SK-N-SH (cell line): ENCODE measurements around the gene HOXB9.

Experiments
- GATA2 ChIP-seq: sonication (generic); formaldehyde crosslinking; IDR thresholded peaks from 2 replicates; pipeline ENCODE4 v1.5.0; 2020; ENCODE audit warnings: mild to moderate bottlenecking, missing genetic modification reagents
- JUND ChIP-seq: IDR thresholded peaks from 2 replicates; pipeline ENCODE4 v1.4.0; 2012
- TAF1 ChIP-seq: IDR thresholded peaks from 2 replicates; pipeline ENCODE4 v1.6.1; 2012; ENCODE audit warnings: low read depth, mild to moderate bottlenecking, low read length, moderate library complexity, borderline replicate concordance
- TF ChIP-seq, protein P1 (sequence below): fragments of 200-600 bp; sonication (generic); IDR thresholded peaks from 2 replicates; pipeline ENCODE4 v1.6.1; 2017; ENCODE audit warnings: antibody characterized with exemption, mild to moderate bottlenecking, moderate library complexity
- TF ChIP-seq, protein P2 (sequence below): IDR thresholded peaks from 2 replicates; pipeline ENCODE4 v1.4.0; 2012; ENCODE audit warnings: low read depth, borderline replicate concordance

GRCh38 chr17:48604770-48605329 is 21.3 kb downstream of the HOXB9 start, which contains the start of gene HOXB6:
- TF ChIP-seq, protein P1, sequence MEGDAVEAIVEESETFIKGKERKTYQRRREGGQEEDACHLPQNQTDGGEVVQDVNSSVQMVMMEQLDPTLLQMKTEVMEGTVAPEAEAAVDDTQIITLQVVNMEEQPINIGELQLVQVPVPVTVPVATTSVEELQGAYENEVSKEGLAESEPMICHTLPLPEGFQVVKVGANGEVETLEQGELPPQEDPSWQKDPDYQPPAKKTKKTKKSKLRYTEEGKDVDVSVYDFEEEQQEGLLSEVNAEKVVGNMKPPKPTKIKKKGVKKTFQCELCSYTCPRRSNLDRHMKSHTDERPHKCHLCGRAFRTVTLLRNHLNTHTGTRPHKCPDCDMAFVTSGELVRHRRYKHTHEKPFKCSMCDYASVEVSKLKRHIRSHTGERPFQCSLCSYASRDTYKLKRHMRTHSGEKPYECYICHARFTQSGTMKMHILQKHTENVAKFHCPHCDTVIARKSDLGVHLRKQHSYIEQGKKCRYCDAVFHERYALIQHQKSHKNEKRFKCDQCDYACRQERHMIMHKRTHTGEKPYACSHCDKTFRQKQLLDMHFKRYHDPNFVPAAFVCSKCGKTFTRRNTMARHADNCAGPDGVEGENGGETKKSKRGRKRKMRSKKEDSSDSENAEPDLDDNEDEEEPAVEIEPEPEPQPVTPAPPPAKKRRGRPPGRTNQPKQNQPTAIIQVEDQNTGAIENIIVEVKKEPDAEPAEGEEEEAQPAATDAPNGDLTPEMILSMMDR, result no peak
- TF ChIP-seq JUND, result no peak
- TF ChIP-seq, protein P2, sequence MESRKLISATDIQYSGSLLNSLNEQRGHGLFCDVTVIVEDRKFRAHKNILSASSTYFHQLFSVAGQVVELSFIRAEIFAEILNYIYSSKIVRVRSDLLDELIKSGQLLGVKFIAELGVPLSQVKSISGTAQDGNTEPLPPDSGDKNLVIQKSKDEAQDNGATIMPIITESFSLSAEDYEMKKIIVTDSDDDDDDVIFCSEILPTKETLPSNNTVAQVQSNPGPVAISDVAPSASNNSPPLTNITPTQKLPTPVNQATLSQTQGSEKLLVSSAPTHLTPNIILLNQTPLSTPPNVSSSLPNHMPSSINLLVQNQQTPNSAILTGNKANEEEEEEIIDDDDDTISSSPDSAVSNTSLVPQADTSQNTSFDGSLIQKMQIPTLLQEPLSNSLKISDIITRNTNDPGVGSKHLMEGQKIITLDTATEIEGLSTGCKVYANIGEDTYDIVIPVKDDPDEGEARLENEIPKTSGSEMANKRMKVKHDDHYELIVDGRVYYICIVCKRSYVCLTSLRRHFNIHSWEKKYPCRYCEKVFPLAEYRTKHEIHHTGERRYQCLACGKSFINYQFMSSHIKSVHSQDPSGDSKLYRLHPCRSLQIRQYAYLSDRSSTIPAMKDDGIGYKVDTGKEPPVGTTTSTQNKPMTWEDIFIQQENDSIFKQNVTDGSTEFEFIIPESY, result no peak
- TF ChIP-seq TAF1, result no peak
- TF ChIP-seq GATA2 (CRISPR knock-in tag), result no peak
